NT2/D1 (cell line): Measurements from ENCODE around the gene EMC8.

Source experiments
- DNase-seq: peaks from one replicate; pipeline ENCODE4 v3.0.0-alpha.2; 2011; ENCODE audit warnings: low read depth, low spot score
- H3K27me3 ChIP-seq: 2 replicates; pipeline ENCODE4 v1.6.0; 2011; ENCODE audit warnings: mild to moderate bottlenecking; ENCODE audit not compliant: insufficient read length, insufficient read depth
- H3K36me3 ChIP-seq: 2 replicates; pipeline ENCODE4 v1.6.1; 2011; ENCODE audit warnings: mild to moderate bottlenecking, low read length, mixed read lengths; ENCODE audit not compliant: insufficient read depth, insufficient read length
- H3K4me1 ChIP-seq: 2 replicates; pipeline ENCODE4 v1.5.1; 2011; ENCODE audit not compliant: insufficient read depth, insufficient read length
- H3K4me3 ChIP-seq: 2 replicates; pipeline ENCODE4 v1.5.1; 2011; ENCODE audit warnings: low read depth; ENCODE audit not compliant: insufficient read length
- H3K9ac ChIP-seq: 2 replicates; pipeline ENCODE4 v1.6.0; 2011; ENCODE audit warnings: low read depth; ENCODE audit not compliant: insufficient read length
- H3K9me3 ChIP-seq: 2 replicates; pipeline ENCODE4 v1.5.1; 2011; ENCODE audit warnings: mild to moderate bottlenecking, low read length; ENCODE audit not compliant: insufficient read depth
- SUZ12 ChIP-seq: IDR thresholded peaks from 2 replicates; pipeline ENCODE4 v1.6.1; 2011; ENCODE audit not compliant: insufficient read length, insufficient read depth; ENCODE audit errors: extremely low read depth
- YY1 ChIP-seq: IDR thresholded peaks from 2 replicates; pipeline ENCODE4 v1.6.1; 2011; ENCODE audit not compliant: insufficient read length, insufficient read depth
- ZNF274 ChIP-seq: IDR thresholded peaks from 2 replicates; pipeline ENCODE4 v1.6.1; 2011; ENCODE audit warnings: mild to moderate bottlenecking, low read depth, low read length

Gene EMC8

GRCh38 chr16:85844786-85845185 lies 45.4 kb upstream of the EMC8 start:
- no peak overlapping the region for H3K9ac ChIP-seq
- H3K36me3 ChIP-seq, result no peaks in the 10 kb centered on the region
- H3K27me3 ChIP-seq, result peaks cover 3% of the 10 kb centered on the region
- no peaks in the 10 kb centered on the region for H3K4me1 ChIP-seq
- TF ChIP-seq SUZ12 (no peak), ZNF274 (no peak), YY1 (no peak)
- no peak overlapping the region for H3K4me3 ChIP-seq
- DNase-seq, result no peak
- H3K9me3 ChIP-seq, result no peaks in the 10 kb centered on the region

- Histone ChIP-seq H3K4me3 (no peak overlapping the region), H3K4me1 (no peaks in the 10 kb centered on the region), H3K9ac (no peak overlapping the region), H3K36me3 (no peaks in the 10 kb centered on the region), H3K9me3 (no peaks in the 10 kb centered on the region), H3K27me3 (peaks cover 3% of the 10 kb centered on the region)
- no peak for DNase-seq
- TF ChIP-seq YY1, result no peak
- no peak for TF ChIP-seq SUZ12
- no peak for TF ChIP-seq ZNF274
These were observed 44.8 kb upstream of the EMC8 start for GRCh38 chr16:85844169-85844481.

GRCh38 chr16:85843471-85844168 lies 44.3 kb upstream of the EMC8 start:
- no peaks in the 10 kb centered on the region for H3K9me3 ChIP-seq
- no peak overlapping the region for H3K9ac ChIP-seq
- H3K27me3 ChIP-seq, result peaks cover 3% of the 10 kb centered on the region
- H3K4me3 ChIP-seq, result no peak overlapping the region
- no peaks in the 10 kb centered on the region for H3K36me3 ChIP-seq
- no peaks in the 10 kb centered on the region for H3K4me1 ChIP-seq
- TF ChIP-seq YY1, result no peak
- TF ChIP-seq SUZ12, result no peak
- TF ChIP-seq ZNF274, result no peak
- DNase-seq, result no peak

- Histone ChIP-seq H3K4me1 (no peaks in the 10 kb centered on the region), H3K9me3 (no peaks in the 10 kb centered on the region), H3K27me3 (peaks cover 3% of the 10 kb centered on the region), H3K4me3 (no peak overlapping the region), H3K9ac (no peak overlapping the region), H3K36me3 (no peaks in the 10 kb centered on the region)
- no peak for TF ChIP-seq YY1
- TF ChIP-seq ZNF274, result no peak
- TF ChIP-seq SUZ12, result no peak
- DNase-seq, result no peak
These were observed 43.5 kb upstream of the EMC8 start for GRCh38 chr16:85842848-85843247.

GRCh38 chr16:85842435-85842834 lies 43.1 kb upstream of the EMC8 start:
- peaks cover 3% of the 10 kb centered on the region for H3K27me3 ChIP-seq
- no peak overlapping the region for H3K9ac ChIP-seq
- no peak overlapping the region for H3K4me3 ChIP-seq
- no peaks in the 10 kb centered on the region for H3K4me1 ChIP-seq
- H3K9me3 ChIP-seq, result no peaks in the 10 kb centered on the region
- no peaks in the 10 kb centered on the region for H3K36me3 ChIP-seq
- DNase-seq, result no peak
- TF ChIP-seq YY1 (no peak), SUZ12 (no peak), ZNF274 (no peak)

GRCh38 chr16:85840801-85841200 lies 41.5 kb upstream of the EMC8 start:
- Histone ChIP-seq H3K27me3 (peaks cover 18% of the 10 kb centered on the region), H3K4me3 (no peak overlapping the region), H3K4me1 (no peaks in the 10 kb centered on the region), H3K9me3 (no peaks in the 10 kb centered on the region), H3K36me3 (no peaks in the 10 kb centered on the region), H3K9ac (no peak overlapping the region)
- TF ChIP-seq ZNF274, result no peak
- DNase-seq, result no peak

- Histone ChIP-seq H3K9ac (no peak overlapping the region), H3K9me3 (no peaks in the 10 kb centered on the region), H3K4me1 (no peaks in the 10 kb centered on the region), H3K36me3 (no peaks in the 10 kb centered on the region), H3K4me3 (no peak overlapping the region), H3K27me3 (peaks cover 23% of the 10 kb centered on the region)
- TF ChIP-seq YY1 (no peak), ZNF274 (no peak), SUZ12 (no peak)
- no peak for DNase-seq
These were observed 41.1 kb upstream of the EMC8 start for GRCh38 chr16:85840395-85840794.
